TTC549 (cell line): ENCODE results near the gene TPSD1.

Experiments used
- FAIRE-seq: peaks from 2 replicates; lab custom pipeline; 2012; peaks lifted over from hg19 to GRCh38; lab: Jason Lieb, UNC

The TPSD1 gene

GRCh38 chr16:1299868-1300203 lies 44.0 kb downstream of the TPSD1 start:
- FAIRE-seq: no peak

GRCh38 chr16:1300664-1301476 lies 45.0 kb downstream of the TPSD1 start:
- no peak for FAIRE-seq

GRCh38 chr16:1301562-1301961 lies 45.7 kb downstream of the TPSD1 start:
- no peak for FAIRE-seq

- no peak for FAIRE-seq
Measured at GRCh38 chr16:1305823-1306222, 50.0 kb downstream of the TPSD1 start.

- FAIRE-seq: no peak
Measured at GRCh38 chr16:1306334-1306733, 50.5 kb downstream of the TPSD1 start.

- no peak for FAIRE-seq
Measured at GRCh38 chr16:1308036-1308976, 52.4 kb downstream of the TPSD1 start.
